ENCODE data around the gene ACHE.

Gene ACHE

GRCh38 chr7:100886142-100886935, 9.3 kb downstream of the ACHE start:
- DNase-seq (ENCODE audit: low read depth in 1 of 2, low spot score in 1 of 2): no peak

DNA sequence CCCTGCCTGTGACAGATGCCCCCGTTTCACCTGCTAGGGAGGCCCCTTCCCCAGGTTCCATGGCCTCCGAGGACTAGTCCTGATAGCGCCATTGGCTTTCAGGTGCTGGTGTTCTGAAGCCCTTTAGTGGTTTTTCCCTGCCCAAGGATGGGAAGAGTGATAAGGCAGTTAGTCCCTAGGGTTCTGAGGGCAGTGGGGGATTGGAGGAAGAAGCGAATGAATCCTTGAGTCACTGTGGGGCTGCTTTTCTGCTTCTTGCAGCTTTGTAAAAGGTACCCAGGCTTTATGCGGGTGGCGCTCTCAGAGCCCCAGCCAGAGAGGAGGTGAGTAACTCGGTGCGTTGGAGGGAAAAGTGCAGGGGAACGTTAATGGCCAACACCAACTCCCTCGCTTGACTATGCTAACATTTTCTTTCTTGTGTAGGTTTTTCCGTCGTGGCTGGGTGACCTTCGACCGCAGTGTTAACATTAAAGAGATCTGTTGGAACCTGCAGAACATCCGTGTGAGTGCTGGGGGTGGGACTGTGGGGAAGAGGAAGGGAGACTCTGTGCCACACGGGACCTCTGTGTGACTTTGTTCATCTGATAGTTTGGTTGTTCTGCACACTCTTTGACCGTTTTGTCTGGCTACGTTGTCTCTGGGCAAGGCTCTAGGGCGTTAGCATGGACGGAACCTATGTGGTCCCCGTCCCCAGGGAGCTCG, 10.1 kb downstream of the ACHE start:
- no peak for DNase-seq (ENCODE audit: low read depth in 1 of 2, low spot score in 1 of 2)

DNA sequence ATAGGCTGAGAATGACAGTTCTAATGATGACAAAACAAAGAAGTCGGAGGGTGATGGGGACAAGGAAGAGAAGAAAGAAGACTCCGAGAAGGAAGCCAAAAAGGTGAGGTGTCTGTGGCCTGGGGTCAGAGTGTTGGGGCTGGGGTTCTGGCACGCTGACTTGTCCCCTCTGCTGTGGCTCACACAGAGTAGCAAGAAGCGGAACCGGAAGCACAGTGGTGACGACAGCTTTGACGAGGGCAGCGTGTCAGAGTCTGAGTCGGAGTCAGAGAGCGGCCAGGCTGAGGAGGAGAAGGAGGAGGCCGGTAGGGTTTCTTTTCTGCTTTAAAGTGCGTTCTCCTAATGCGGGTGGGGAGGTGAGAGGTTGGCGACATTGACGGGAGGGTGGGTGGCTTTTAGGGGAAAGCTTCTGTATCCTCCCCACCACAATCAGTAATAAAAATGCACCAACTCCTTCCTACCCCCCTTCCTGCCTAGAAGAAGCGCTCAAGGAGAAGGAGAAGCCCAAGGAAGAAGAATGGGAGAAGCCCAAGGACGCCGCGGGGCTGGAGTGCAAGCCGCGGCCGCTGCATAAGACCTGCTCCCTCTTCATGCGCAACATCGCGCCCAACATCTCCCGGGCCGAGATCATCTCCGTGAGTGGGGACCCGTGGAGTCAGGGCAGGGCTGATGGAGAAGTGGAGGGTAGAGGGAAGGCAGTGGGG, 10.8 kb downstream of the ACHE start:
- no peak for DNase-seq (ENCODE audit: low read depth in 1 of 2, low spot score in 1 of 2)

DNA sequence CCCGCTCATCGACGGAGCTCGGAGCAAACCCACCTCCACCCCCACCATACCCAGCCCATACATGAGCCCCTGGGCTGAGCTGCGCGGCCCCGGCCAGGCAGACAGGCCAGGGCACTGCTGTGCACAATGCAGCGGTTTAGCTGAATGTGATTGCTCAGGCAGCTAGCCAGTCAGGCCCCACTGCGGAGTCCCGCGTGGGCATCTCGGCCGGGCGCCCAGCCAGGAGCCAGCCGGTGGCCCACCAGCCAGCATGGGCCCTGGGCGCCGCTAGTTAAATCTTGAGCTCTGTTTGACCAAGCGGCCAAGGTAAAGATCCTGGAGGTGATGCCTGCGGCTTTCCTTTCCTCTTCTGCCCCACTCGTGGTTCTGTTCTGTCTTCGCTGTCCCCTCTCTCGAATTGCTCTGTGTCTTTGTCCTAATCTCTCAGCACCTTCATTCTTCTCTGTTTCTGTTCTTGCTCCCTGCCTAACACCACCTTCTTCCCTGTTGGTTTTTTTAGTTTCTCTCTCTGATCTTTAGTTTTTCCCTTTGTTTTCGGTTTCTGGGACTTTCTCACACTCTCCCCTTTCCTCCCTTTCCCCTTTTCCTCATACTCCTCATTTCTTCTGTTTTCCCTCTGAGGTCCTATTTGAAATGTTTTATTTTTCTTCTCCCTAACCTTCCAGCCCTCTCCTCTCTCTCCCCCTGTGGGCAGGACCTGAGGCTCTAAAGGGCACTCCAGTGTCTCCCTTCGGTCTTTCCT, 12.7 kb downstream of the ACHE start:
- DNase-seq (ENCODE audit: low read depth in 1 of 2, low spot score in 1 of 2): no peak

DNA sequence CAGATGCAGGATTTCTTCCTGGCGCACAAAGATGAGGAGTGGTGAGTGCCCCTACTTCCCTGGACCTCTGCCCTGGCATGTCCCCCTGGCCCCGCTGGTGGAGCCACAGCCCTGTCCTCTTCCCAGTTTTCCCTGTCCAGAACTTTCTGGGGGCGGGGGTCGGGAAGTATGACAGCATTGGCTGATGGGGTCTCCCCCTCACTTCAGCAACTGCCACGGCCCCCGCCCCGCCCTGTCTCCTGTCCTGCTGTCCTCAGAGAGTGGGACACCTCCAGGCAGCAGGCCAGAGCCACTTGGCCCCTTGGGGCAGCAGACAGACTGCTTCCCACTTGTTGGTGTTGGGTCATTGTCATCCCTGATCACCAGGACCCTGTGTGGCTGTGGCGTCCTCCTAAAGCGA, 13.5 kb downstream of the ACHE start:
- DNase-seq (ENCODE audit: low read depth in 1 of 2, low spot score in 1 of 2): no peak

DNA sequence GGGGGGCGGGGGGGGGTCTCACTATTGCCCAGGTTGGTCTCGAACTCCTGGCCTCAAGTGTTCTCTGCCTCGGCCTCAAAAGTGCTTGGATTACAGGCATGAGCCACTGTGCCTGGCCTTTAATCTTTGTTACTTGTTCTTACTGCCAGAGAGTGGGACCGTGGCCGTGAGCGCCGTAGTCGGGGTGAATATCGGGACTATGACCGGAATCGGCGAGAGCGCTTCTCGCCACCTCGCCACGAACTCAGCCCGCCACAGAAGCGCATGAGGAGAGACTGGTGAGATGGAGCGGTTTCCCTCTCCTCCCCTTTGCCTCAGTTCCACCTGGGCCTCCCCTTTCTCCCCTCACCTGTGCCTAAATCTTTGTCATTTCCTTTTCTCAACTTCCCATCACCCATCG, 14.6 kb downstream of the ACHE start:
- DNase-seq (ENCODE audit: low read depth in 1 of 2, low spot score in 1 of 2): no peak

DNA sequence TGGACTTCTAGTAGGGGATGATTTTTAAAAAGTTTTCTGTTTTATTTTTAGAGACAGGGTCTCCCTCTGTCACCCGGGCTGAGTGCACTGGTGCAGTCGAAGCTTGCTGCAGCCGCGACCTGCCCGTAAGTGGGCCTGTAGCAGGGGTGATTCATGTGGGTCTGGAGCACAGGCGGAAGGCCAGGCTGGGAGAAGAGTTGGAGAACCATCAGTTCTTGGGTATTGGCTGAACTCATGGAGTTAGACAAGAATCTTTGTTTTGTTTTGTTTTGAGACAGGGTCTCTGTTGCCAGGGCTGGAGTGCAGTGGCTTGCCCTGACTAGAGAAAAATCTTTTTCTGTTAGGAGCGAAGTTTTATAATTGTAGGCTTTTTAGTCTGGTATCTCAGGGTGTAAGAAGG, 15.0 kb downstream of the ACHE start:
- DNase-seq (ENCODE audit: low read depth in 1 of 2, low spot score in 1 of 2): no peak

GRCh38 chr7:100879685-100880261, 15.9 kb downstream of the ACHE start:
- no peak for DNase-seq (ENCODE audit: low read depth in 1 of 2, low spot score in 1 of 2)

DNA sequence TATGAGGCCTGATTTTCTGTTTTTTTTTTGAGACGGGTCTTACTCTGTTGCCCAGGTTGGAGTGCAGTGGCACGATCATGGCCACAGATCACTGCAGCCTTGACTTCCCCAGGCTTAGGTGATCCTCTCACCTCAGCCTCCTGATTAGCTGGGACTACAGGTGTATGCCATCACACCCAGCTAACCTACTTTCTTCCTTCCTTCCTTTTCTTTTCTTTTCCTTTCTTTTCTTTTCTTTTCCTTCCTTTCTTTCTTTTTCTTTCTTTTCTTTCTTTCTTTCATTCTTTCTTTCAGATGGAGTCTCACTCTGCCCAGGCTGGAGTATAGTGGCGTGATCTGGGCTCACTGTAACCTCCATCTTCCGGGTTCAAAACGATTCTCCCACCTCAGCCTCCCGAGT, 17.0 kb downstream of the ACHE start:
- DNase-seq (ENCODE audit: low read depth in 1 of 2, low spot score in 1 of 2): no peak

- DNase-seq (ENCODE audit: low read depth in 1 of 2, low spot score in 1 of 2): no peak
These were observed 17.7 kb downstream of the ACHE start for GRCh38 chr7:100878013-100878412.

DNA sequence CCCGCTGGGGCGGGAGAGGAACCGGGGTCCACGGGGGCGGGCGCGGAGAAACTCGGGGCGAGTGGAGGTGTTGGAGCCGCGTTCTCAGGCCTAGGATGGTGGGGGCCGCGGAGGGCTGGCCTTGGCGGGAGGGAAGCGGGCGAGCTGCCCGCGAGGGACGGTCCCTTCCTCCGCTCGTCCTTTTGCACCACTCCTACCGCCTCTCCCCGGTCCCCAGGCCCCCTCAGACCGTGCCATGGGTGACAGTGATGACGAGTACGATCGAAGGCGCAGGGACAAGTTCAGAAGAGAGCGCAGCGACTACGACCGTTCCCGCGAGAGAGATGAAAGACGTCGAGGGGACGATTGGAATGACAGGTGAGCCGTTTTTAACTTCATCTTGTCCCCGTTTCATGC, 20.3 kb downstream of the ACHE start:
- DNase-seq (ENCODE audit: low read depth in 1 of 2, low spot score in 1 of 2): no peak

GRCh38 chr7:100874577-100875355, 20.9 kb downstream of the ACHE start, which contains the start of gene SRRT:
Gene SRRT, plus strand, starts transcription at chr7:100875103. Its CDS starts 488 bp downstream, at chr7:100875591.
- peak; percentile 97 for DNase-seq (ENCODE audit: low read depth in 1 of 2, low spot score in 1 of 2)

GRCh38 chr7:100874300-100874576, 21.4 kb downstream of the ACHE start:
- DNase-seq (ENCODE audit: low read depth in 1 of 2, low spot score in 1 of 2): no peak

GRCh38 chr7:100873599-100874299, 21.9 kb downstream of the ACHE start:
- no peak for DNase-seq (ENCODE audit: low read depth in 1 of 2, low spot score in 1 of 2)

GRCh38 chr7:100867776-100868485, 27.8 kb downstream of the ACHE start:
- DNase-seq (ENCODE audit: low read depth in 1 of 2, low spot score in 1 of 2): no peak

DNA sequence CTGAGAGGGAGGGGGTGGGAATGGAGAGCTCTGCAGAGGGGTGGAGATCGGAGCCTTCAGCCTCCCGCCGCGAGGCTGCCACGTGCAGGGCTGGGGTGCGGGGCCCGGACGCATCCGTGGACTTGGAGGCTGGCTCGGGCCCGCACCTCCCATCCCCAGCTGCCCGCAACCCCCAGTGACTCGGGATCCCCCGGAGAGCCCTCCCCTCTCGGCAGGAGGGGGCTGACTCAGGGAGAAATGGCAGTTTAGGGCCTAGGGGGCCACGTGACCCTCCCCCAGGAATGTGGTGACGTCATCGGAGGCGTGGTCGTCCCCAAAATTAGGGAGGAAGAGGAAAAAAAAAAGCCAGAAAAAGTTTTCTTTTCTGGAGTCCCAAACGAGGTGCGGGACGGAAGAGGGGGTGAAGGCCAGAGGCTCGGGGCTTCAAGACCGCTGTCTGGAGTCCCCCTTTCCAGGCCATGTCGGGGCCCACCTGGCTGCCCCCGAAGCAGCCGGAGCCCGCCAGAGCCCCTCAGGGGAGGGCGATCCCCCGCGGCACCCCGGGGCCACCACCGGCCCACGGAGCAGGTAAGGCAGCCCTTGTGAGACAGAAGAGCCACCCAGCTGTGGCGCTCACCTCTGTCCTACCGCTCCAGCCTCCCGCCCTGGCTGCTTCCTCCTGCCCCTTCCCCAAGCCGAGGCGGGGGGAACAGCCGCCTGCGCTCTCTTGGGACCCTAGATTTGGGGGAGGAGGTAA, 28.5 kb downstream of the ACHE start, which contains the start of gene TRIP6:
Gene TRIP6 (plus strand): TSS at position 348 of the 736 bp plus-strand sequence. CDS start 111 bp downstream, at position 459.
- DNase-seq (ENCODE audit: low read depth in 1 of 2, low spot score in 1 of 2): peak in 1 of 2 donors; percentile 44

- no peak for DNase-seq (ENCODE audit: low read depth in 1 of 2, low spot score in 1 of 2)
These were observed 29.0 kb downstream of the ACHE start for GRCh38 chr7:100866729-100867039.

DNA sequence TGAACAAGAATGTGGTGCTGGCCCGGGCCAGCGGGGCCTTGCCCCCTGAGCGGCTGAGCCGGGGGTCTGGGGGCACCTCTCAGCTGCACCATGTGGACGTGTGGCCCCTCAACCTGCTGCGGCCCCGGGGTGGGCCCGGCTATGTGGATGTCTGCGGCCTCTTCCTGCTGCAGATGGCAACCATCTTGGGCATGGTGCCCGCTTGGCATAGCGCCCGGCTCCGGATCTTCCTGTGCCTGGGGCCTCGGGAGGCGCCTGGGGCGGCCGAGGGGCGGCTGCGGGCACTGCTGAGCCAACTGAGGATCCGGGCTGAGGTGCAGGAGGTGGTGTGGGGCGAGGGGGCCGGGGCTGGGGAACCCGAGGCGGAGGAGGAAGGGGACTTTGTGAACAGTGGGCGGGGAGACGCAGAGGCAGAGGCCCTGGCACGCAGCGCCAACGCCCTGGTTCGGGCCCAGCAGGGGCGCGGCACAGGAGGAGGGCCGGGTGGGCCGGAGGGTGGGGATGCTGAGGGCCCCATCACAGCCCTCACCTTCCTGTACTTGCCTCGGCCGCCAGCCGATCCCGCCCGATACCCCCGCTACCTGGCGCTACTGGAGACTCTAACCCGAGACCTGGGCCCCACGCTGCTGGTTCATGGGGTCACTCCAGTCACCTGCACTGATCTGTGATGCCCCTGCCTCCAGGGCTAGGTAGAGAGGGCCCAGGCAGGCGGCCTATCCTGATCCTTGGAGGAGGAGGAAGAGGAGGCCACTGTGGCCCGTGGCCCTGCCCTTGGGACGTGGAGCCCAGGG, 29.6 kb downstream of the ACHE start:
- no peak for DNase-seq (ENCODE audit: low read depth in 1 of 2, low spot score in 1 of 2)

Data from activated T-helper 1 cell treated with anti-CD3 and anti-CD28 coated beads, Interleukin-2, amount 50 U/mL, for 16 hours (primary cell).